Measurements from ENCODE around the gene AKR1B15. TPM values are rescaled to one million over a fixed set of nuclear protein-coding genes. Genes with fewer than 3 reads are reported as not detected.

Gene AKR1B15
- total RNA-seq, 1 experiment from 2014 or later = not detected

GRCh38 chr7:134571746-134572461 lies 23.0 kb downstream of the AKR1B15 start:
- no peak for TF ChIP-seq EZH2 (IDR thresholded peaks at IDR 0.05; ENCODE audit: borderline replicate concordance, low read depth, low read length, poor library complexity, severe bottlenecking)
- TF ChIP-seq, protein P1, sequence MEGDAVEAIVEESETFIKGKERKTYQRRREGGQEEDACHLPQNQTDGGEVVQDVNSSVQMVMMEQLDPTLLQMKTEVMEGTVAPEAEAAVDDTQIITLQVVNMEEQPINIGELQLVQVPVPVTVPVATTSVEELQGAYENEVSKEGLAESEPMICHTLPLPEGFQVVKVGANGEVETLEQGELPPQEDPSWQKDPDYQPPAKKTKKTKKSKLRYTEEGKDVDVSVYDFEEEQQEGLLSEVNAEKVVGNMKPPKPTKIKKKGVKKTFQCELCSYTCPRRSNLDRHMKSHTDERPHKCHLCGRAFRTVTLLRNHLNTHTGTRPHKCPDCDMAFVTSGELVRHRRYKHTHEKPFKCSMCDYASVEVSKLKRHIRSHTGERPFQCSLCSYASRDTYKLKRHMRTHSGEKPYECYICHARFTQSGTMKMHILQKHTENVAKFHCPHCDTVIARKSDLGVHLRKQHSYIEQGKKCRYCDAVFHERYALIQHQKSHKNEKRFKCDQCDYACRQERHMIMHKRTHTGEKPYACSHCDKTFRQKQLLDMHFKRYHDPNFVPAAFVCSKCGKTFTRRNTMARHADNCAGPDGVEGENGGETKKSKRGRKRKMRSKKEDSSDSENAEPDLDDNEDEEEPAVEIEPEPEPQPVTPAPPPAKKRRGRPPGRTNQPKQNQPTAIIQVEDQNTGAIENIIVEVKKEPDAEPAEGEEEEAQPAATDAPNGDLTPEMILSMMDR (conservative IDR thresholded peaks at IDR 0.05; ENCODE audit: low read depth, low read length) = no peak
- ChIA-PET POLR2A (ENCODE audit: low non-redundant PET) (no interaction called here), CTCF (no interaction called here)
- Histone ChIP-seq H3K4me1 (ENCODE audit: insufficient read depth, low read length, poor library complexity, severe bottlenecking) (no peaks in the 10 kb centered on the region), H3K36me3 (ENCODE audit: insufficient read depth, low read length, poor library complexity, severe bottlenecking) (no peaks in the 10 kb centered on the region), H3K4me3 (ENCODE audit: low read depth, low read length, poor library complexity, severe bottlenecking) (no peak overlapping the region), H3K9me3 (ENCODE audit: low read depth, low read length, poor library complexity, severe bottlenecking) (no peaks in the 10 kb centered on the region), H3K27ac (ENCODE audit: low read depth, low read length, poor library complexity, severe bottlenecking) (no peak overlapping the region), H3K27me3 (replicated peaks; ENCODE audit: insufficient read depth, low read depth, low read length, poor library complexity) (peaks cover 4% of the 10 kb centered on the region)
- no TSS peak for BruUV-seq (replicated peaks)
- intact Hi-C loops (cut with micrococcal nuclease; ENCODE audit: unreplicated experiment) = no loop called here
- DNase-seq (ENCODE audit: low spot score) = no peak

DNA sequence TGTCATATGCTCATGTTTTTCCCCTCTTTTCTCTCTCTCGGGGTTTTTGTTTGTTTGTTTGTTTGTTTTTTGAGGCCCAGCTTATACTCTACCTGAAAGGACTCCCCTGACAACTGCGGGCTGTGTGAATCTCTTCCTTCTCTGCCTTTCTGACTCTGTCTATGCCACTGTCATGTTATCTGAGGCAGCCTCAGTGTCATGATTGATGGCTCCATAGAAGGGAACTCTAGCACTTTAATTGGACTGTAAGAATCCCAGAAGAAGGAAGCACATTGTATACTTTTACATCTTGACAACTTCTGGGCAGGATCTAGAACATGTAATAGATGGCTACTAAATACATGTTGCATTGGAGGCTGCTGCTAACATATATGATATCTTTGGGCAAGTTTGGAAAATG lies 25.4 kb downstream of the AKR1B15 start:
- TF ChIP-seq, protein P1 (conservative IDR thresholded peaks at IDR 0.05; ENCODE audit: low read depth, low read length) = no peak
- TF ChIP-seq EZH2 (IDR thresholded peaks at IDR 0.05; ENCODE audit: borderline replicate concordance, low read depth, low read length, poor library complexity, severe bottlenecking) = no peak
- Histone ChIP-seq H3K27ac (ENCODE audit: low read depth, low read length, poor library complexity, severe bottlenecking) (no peak overlapping the region), H3K27me3 (replicated peaks; ENCODE audit: insufficient read depth, low read depth, low read length, poor library complexity) (peaks cover 15% of the 10 kb centered on the region), H3K4me3 (ENCODE audit: low read depth, low read length, poor library complexity, severe bottlenecking) (no peak overlapping the region), H3K9me3 (ENCODE audit: low read depth, low read length, poor library complexity, severe bottlenecking) (no peaks in the 10 kb centered on the region), H3K4me1 (ENCODE audit: insufficient read depth, low read length, poor library complexity, severe bottlenecking) (no peaks in the 10 kb centered on the region), H3K36me3 (ENCODE audit: insufficient read depth, low read length, poor library complexity, severe bottlenecking) (no peaks in the 10 kb centered on the region)
- intact Hi-C loops (cut with micrococcal nuclease; ENCODE audit: unreplicated experiment) = no loop called here
- CTCF ChIA-PET = no interaction called here
- no peak for DNase-seq (ENCODE audit: low spot score)
- BruUV-seq (replicated peaks) = no TSS peak
- POLR2A ChIA-PET (ENCODE audit: low non-redundant PET) = no interaction called here

DNA sequence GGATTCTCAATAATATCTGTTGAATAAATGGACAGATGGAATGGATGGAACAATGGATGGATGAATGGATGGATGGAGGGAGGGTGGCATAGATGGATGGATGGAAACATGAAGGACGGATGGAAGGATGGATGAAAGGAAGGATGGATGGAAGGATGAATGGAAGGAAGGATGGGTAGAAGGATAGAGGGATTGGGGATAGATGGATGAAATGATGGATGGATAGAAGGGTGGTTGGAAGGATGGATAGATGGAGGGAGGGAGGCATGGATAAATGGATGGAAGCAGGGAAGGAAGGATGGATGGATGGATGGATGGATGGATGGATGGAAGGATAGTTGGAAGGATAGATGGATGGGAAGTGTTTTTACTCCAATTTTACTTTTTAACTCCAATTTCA lies 35.4 kb downstream of the AKR1B15 start:
- no peak for TF ChIP-seq EZH2 (IDR thresholded peaks at IDR 0.05; ENCODE audit: borderline replicate concordance, low read depth, low read length, poor library complexity, severe bottlenecking)
- TF ChIP-seq, protein P1 (conservative IDR thresholded peaks at IDR 0.05; ENCODE audit: low read depth, low read length) = no peak
- BruUV-seq (replicated peaks) = no TSS peak
- no peaks in the 10 kb centered on the region for H3K9me3 ChIP-seq (ENCODE audit: low read depth, low read length, poor library complexity, severe bottlenecking)
- no peak overlapping the region for H3K27ac ChIP-seq (ENCODE audit: low read depth, low read length, poor library complexity, severe bottlenecking)
- POLR2A ChIA-PET (ENCODE audit: low non-redundant PET) = no interaction called here
- intact Hi-C loops (cut with micrococcal nuclease; ENCODE audit: unreplicated experiment) = no loop called here
- peaks cover 45% of the 10 kb centered on the region for H3K27me3 ChIP-seq (replicated peaks; ENCODE audit: insufficient read depth, low read depth, low read length, poor library complexity)
- DNase-seq (ENCODE audit: low spot score) = no peak
- H3K4me1 ChIP-seq (ENCODE audit: insufficient read depth, low read length, poor library complexity, severe bottlenecking) = no peaks in the 10 kb centered on the region
- no peak overlapping the region for H3K4me3 ChIP-seq (ENCODE audit: low read depth, low read length, poor library complexity, severe bottlenecking)
- no peaks in the 10 kb centered on the region for H3K36me3 ChIP-seq (ENCODE audit: insufficient read depth, low read length, poor library complexity, severe bottlenecking)
- CTCF ChIA-PET = no interaction called here

All from A673 (cell line).